K562 (cell line): ENCODE data around the gene MDK. TPM values are rescaled to one million over a fixed set of nuclear protein-coding genes. Genes with fewer than 3 reads are reported as not detected.

Source experiments
- CEBPG ChIP-seq, 3 experiments: fragments of 200-800 bp in 1 of 3; sonication (Bioruptor generic) in 1 of 3; sonication (generic) in 1 of 3; formaldehyde crosslinking in 1 of 3; IDR thresholded peaks in 2 of 3; conservative IDR thresholded peaks in 1 of 3; 2 replicates each; pipeline versions ENCODE4 v1.6.1 to v1.8.0; 2016 to 2022; ENCODE audit warnings: missing compliant biosample characterization in 2 of 3, missing genetic modification characterization in 2 of 3, mild to moderate bottlenecking in 1 of 3, missing genetic modification reagents in 1 of 3
- FOXK2 ChIP-seq, 2 experiments: fragments of 450-650 bp; IDR thresholded peaks in 1 of 2; conservative IDR thresholded peaks in 1 of 2; 2 replicates each; pipeline ENCODE4 v1.6.1; 2016; ENCODE audit warnings: low read depth in 2 of 2, mild to moderate bottlenecking in 1 of 2
- HNRNPUL1 ChIP-seq: fragments of 200-400 bp; formaldehyde crosslinking; IDR thresholded peaks from 2 replicates; pipeline ENCODE4 v1.6.1; 2017; ENCODE audit warnings: low read length
- HSF4 ChIP-seq: fragments of 250-450 bp; sonication (Bioruptor Pico); IDR thresholded peaks from 2 replicates; pipeline ENCODE4 v2.1.2; 2022; ENCODE audit warnings: mild to moderate bottlenecking, moderate library complexity, borderline replicate concordance
- RBM22 ChIP-seq: fragments of 200-400 bp; formaldehyde crosslinking; IDR thresholded peaks from 2 replicates; pipeline ENCODE4 v1.6.1; 2018; ENCODE audit warnings: low read length, low read depth; ENCODE audit not compliant: poor library complexity, severe bottlenecking
- RFX1 ChIP-seq: fragments of 450-650 bp; IDR thresholded peaks from 2 replicates; pipeline ENCODE4 v1.6.1; 2016; ENCODE audit warnings: mild to moderate bottlenecking, moderate library complexity
- SFPQ ChIP-seq: fragments of 200-400 bp; formaldehyde crosslinking; IDR thresholded peaks from 2 replicates; pipeline ENCODE4 v1.6.1; 2017; ENCODE audit warnings: mild to moderate bottlenecking, low read depth, low read length, moderate library complexity
- SIRT6 ChIP-seq: IDR thresholded peaks from one replicate; pipeline ENCODE4 v1.6.1; 2012; ENCODE audit warnings: low read depth, mild to moderate bottlenecking, control low read depth, inconsistent platforms, low read length, moderate library complexity
- ZNF12 ChIP-seq: sonication (generic); formaldehyde crosslinking; IDR thresholded peaks from 2 replicates; pipeline ENCODE4 v1.4.0; 2020; ENCODE audit warnings: mild to moderate bottlenecking, missing genetic modification reagents
- ZNF407 ChIP-seq: fragments of 450-650 bp; IDR thresholded peaks from 2 replicates; pipeline ENCODE4 v1.6.1; 2016; ENCODE audit warnings: low read depth
- polyA plus RNA-seq, 8 experiments: library from polyadenylated mRNA; depleted of rRNA in 4 of 8; stranded (reverse) in 5 of 8; unstranded in 3 of 8; fragments of >200 nt; fragmentation: Nextera tagmentation in 2 of 8; fragmentation: Illumina TruSeq in 1 of 8; extraction: Ambion mirVana in 2 of 8; extraction: Trizol in 1 of 8; gene quantifications; 2 replicates each; pipeline versions ENCODE4 v1.2.1 to v1.2.3, GENCODE V29; 2011 to 2014; ENCODE audit warnings: inconsistent platforms in 1 of 8, missing spikeins in 1 of 8
- total RNA-seq, 7 experiments: library from RNA; depleted of rRNA in 6 of 7; stranded (reverse); fragments of >200 nt in 6 of 7; fragmentation: Illumina TruSeq in 2 of 7; extraction: Trizol in 2 of 7; gene quantifications; 2 replicates each; pipeline versions ENCODE4 v1.2.1 to v1.2.3, GENCODE V29; 2011 to 2021; ENCODE audit warnings: low replicate concordance in 1 of 7
- TF ChIP-seq, protein P1 (sequence below), 2 experiments: fragments of 450-650 bp in 1 of 2; sonication (generic) in 1 of 2; formaldehyde crosslinking in 1 of 2; IDR thresholded peaks in 1 of 2; conservative IDR thresholded peaks in 1 of 2; 2 replicates each; pipeline versions ENCODE4 v1.6.1 to v1.8.1; 2016 to 2023; ENCODE audit warnings: mild to moderate bottlenecking in 2 of 2, moderate library complexity in 2 of 2, inconsistent platforms in 1 of 2, missing genetic modification reagents in 1 of 2
- TF ChIP-seq, protein P2 (sequence below): fragments of 250-450 bp; sonication (Bioruptor Pico); IDR thresholded peaks from 2 replicates; pipeline ENCODE4 v1.5.0; 2020; ENCODE audit warnings: mild to moderate bottlenecking

MDK gene
- total and polyA plus RNA-seq, 9 of the 15 experiments (the other 6 are each of a cell fraction or from before 2014, with no cell fraction given): 20.7 to 700 (median 350) TPM

DNA sequence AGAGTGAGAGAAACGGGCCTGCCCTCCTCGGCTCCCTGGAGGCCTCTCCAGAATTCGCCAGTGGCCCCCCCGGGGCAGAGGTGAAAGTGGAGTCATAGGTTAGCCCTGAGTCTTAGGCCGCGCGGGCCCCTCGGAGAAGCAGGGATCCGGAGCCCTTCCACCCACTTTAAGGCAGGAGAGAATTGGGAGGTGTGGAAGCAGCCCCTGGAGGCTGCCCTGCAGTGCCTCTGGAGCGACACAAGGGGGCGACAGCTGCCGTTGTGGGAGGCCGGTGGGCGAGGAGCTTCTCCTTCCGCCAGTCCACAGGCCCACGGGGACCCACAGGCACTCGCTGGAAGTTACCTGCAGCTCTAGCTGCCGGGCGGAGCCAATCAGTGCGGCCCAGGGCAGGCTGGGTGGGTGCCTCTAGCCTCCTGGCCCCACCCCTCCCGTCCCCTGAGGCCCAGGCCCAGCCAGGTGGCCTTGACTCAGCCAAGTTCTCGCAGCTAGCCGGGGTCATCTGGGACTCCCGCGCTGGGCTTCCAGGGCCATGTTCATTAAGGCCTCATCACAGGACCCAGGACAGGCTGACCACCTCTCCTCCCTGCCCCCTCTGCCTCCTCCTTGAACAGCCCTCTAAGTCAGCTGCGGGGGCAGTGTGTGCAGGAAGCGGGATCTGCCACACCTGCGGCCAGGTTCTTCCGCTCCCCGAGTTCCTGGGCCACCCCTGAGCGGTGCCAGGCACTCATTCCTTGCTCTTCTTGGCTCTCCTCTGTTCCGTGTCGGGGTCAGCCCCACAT lies 29.2 kb upstream of the MDK start (continued):
- no peak for TF ChIP-seq ZNF407
- TF ChIP-seq ZNF12 (CRISPR knock-in tag): no peak
- no peak for TF ChIP-seq HSF4 (CRISPR knock-in tag)
- no peak for TF ChIP-seq FOXK2 (conservative IDR thresholded peaks at IDR 0.05 in 1 of 2, IDR thresholded peaks at IDR 0.05 in 1 of 2; ENCODE audit: low read depth in 2 of 2)
- TF ChIP-seq, protein P1, sequence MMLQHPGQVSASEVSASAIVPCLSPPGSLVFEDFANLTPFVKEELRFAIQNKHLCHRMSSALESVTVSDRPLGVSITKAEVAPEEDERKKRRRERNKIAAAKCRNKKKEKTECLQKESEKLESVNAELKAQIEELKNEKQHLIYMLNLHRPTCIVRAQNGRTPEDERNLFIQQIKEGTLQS (IDR thresholded peaks at IDR 0.05): no peak
- TF ChIP-seq, protein P1 (CRISPR knock-in tag; conservative IDR thresholded peaks at IDR 0.05): no peak
- TF ChIP-seq SFPQ: no peak
- TF ChIP-seq RFX1: no peak
- no peak for TF ChIP-seq SIRT6
- TF ChIP-seq, protein P2, sequence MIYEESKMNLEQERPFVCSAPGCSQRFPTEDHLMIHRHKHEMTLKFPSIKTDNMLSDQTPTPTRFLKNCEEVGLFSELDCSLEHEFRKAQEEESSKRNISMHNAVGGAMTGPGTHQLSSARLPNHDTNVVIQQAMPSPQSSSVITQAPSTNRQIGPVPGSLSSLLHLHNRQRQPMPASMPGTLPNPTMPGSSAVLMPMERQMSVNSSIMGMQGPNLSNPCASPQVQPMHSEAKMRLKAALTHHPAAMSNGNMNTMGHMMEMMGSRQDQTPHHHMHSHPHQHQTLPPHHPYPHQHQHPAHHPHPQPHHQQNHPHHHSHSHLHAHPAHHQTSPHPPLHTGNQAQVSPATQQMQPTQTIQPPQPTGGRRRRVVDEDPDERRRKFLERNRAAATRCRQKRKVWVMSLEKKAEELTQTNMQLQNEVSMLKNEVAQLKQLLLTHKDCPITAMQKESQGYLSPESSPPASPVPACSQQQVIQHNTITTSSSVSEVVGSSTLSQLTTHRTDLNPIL: no peak
- TF ChIP-seq CEBPG (CRISPR knock-in tag; IDR thresholded peaks at IDR 0.05): no peak
- no peak for TF ChIP-seq CEBPG (tag; conservative IDR thresholded peaks at IDR 0.05 in 1 of 2, IDR thresholded peaks at IDR 0.05 in 1 of 2)
- TF ChIP-seq RBM22: no peak
- TF ChIP-seq HNRNPUL1: no peak
